GM18517 (cell line): ENCODE results near the gene FASTK.

Source experiments
- ATAC-seq: cut with Tn5 transposase; IDR thresholded peaks from one replicate; pipeline ENCODE4 v1.9.1; 2021; ENCODE audit warnings: mild to moderate bottlenecking, moderate library complexity; ENCODE audit not compliant: unreplicated experiment

The FASTK gene

GRCh38 chr7:151083071-151083823 is 2.6 kb upstream of the FASTK start, which contains the start of gene TMUB1:
TSS of gene TMUB1 (minus strand) at chr7:151083493. CDS start at chr7:151082563, 930 bp downstream.
- ATAC-seq, result peak; percentile 44

GRCh38 chr7:151082141-151083070 is 1.8 kb upstream of the FASTK start:
- ATAC-seq, result no peak

GRCh38 chr7:151081170-151082101 is 827 bp upstream of the FASTK start:
- no peak for ATAC-seq

- no peak for ATAC-seq
These were observed 515 bp downstream of the FASTK start for GRCh38 chr7:151080067-151080521.

GRCh38 chr7:151079199-151079910 is 1.3 kb downstream of the FASTK start:
- ATAC-seq, result no peak

- no peak for ATAC-seq
These were observed 2.2 kb downstream of the FASTK start for GRCh38 chr7:151078233-151079040.

- ATAC-seq, result no peak
These were observed 2.8 kb downstream of the FASTK start for GRCh38 chr7:151077705-151078232.

- ATAC-seq, result no peak
These were observed 3.5 kb downstream of the FASTK start for GRCh38 chr7:151076863-151077704.

GRCh38 chr7:151075978-151076426 is 4.6 kb downstream of the FASTK start:
- ATAC-seq, result no peak

GRCh38 chr7:151075662-151075971 is 5.0 kb downstream of the FASTK start:
- no peak for ATAC-seq

GRCh38 chr7:151074817-151075661 is 5.6 kb downstream of the FASTK start:
- no peak for ATAC-seq

GRCh38 chr7:151073990-151074389 is 6.6 kb downstream of the FASTK start:
- no peak for ATAC-seq

- no peak for ATAC-seq
These were observed 9.4 kb downstream of the FASTK start for GRCh38 chr7:151071032-151071866.

GRCh38 chr7:151070574-151070960 is 10.0 kb downstream of the FASTK start:
- ATAC-seq, result no peak

- ATAC-seq, result no peak
These were observed 10.6 kb downstream of the FASTK start for GRCh38 chr7:151069841-151070573.
